ENCODE data around the gene TM2D3. TPM values are rescaled to one million over a fixed set of nuclear protein-coding genes. Genes with fewer than 3 reads are reported as not detected.

TM2D3 gene
- total RNA-seq = 10 to 100 TPM; 38.2 to 58.3 (median 50.7) TPM

GRCh38 chr15:101652098-101652785, at the start of gene TM2D3:
TSS of gene TM2D3 (minus strand) at chr15:101652381. CDS start at chr15:101652361, 20 bp downstream.
- H3K4me3 ChIP-seq = peak within 1 kb of the TSS; percentile 65 to 93
- H3K27ac ChIP-seq = peak within 1 kb of the TSS; percentile 82 to 99 (median 98)
- no peaks in the 10 kb centered on the region for H3K9me3 ChIP-seq
- H3K4me1 ChIP-seq = peaks cover 11 to 47% (median 14%) of the 10 kb centered on the region in 3 donors
- peak; percentile 94 for ATAC-seq
- WGBS, 2 donors (ENCODE audit: low coverage in 1 of 2) = no CpG with 5 or more reads among the region's 75 CpGs
- peaks cover 0 to 44% of the 10 kb centered on the region in 2 donors for H3K36me3 ChIP-seq
- peak; percentile 89 for TF ChIP-seq POLR2AphosphoS5 (IDR thresholded peaks at IDR 0.05)
- TF ChIP-seq CTCF (IDR thresholded peaks at IDR 0.05) = peak; percentile 68 to 97 (median 90)
- peak; percentile 93 for TF ChIP-seq POLR2A (IDR thresholded peaks at IDR 0.05)
- TF ChIP-seq EP300 (IDR thresholded peaks at IDR 0.05) = no peak
- no peaks in the 10 kb centered on the region for H3K27me3 ChIP-seq

GRCh38 chr15:101698314-101698713, 46.1 kb upstream of the TM2D3 start:
- TF ChIP-seq CTCF (IDR thresholded peaks at IDR 0.05) (no peak), EP300 (IDR thresholded peaks at IDR 0.05) (no peak), POLR2AphosphoS5 (IDR thresholded peaks at IDR 0.05) (no peak), POLR2A (IDR thresholded peaks at IDR 0.05) (no peak)
- no peak for ATAC-seq
- Histone ChIP-seq H3K9me3 (no peaks in the 10 kb centered on the region), H3K4me1 (no peaks in the 10 kb centered on the region), H3K27ac (no peak overlapping the region), H3K36me3 (peaks cover 3 to 100% of the 10 kb centered on the region in 2 donors), H3K27me3 (no peaks in the 10 kb centered on the region), H3K4me3 (no peak overlapping the region)
- 85 to 93% methylated on average over 2 of the region's 2 CpGs for WGBS, 2 donors (ENCODE audit: low coverage in 1 of 2)

GRCh38 chr15:101697488-101697887, 45.3 kb upstream of the TM2D3 start:
- no peaks in the 10 kb centered on the region for H3K27me3 ChIP-seq
- TF ChIP-seq EP300 (IDR thresholded peaks at IDR 0.05) = no peak
- TF ChIP-seq CTCF (IDR thresholded peaks at IDR 0.05) = no peak
- TF ChIP-seq POLR2AphosphoS5 (IDR thresholded peaks at IDR 0.05) = no peak
- no peak for TF ChIP-seq POLR2A (IDR thresholded peaks at IDR 0.05)
- 89 to 93% methylated on average over 4 to 6 of the region's 7 CpGs for WGBS, 2 donors (ENCODE audit: low coverage in 1 of 2)
- H3K9me3 ChIP-seq = no peaks in the 10 kb centered on the region
- H3K4me1 ChIP-seq = no peaks in the 10 kb centered on the region
- ATAC-seq = no peak
- H3K36me3 ChIP-seq = peaks cover 3 to 100% of the 10 kb centered on the region in 2 donors
- H3K27ac ChIP-seq = no peak overlapping the region
- H3K4me3 ChIP-seq = no peak overlapping the region

GRCh38 chr15:101696829-101697228, 44.6 kb upstream of the TM2D3 start:
- no peak for ATAC-seq
- Histone ChIP-seq H3K4me1 (no peaks in the 10 kb centered on the region), H3K36me3 (peaks cover 3 to 98% of the 10 kb centered on the region in 2 donors), H3K4me3 (no peak overlapping the region), H3K9me3 (no peaks in the 10 kb centered on the region), H3K27ac (no peak overlapping the region), H3K27me3 (no peaks in the 10 kb centered on the region)
- TF ChIP-seq POLR2A (IDR thresholded peaks at IDR 0.05) = no peak
- TF ChIP-seq POLR2AphosphoS5 (IDR thresholded peaks at IDR 0.05) = no peak
- WGBS, 2 donors (ENCODE audit: low coverage in 1 of 2) = 89 to 100% methylated on average over 1 of the region's 1 CpG

GRCh38 chr15:101694261-101694660, 42.1 kb upstream of the TM2D3 start:
- ATAC-seq = no peak
- H3K9me3 ChIP-seq = no peaks in the 10 kb centered on the region
- no peak overlapping the region for H3K4me3 ChIP-seq
- TF ChIP-seq POLR2AphosphoS5 (IDR thresholded peaks at IDR 0.05) (no peak), POLR2A (IDR thresholded peaks at IDR 0.05) (no peak), EP300 (IDR thresholded peaks at IDR 0.05) (no peak), CTCF (IDR thresholded peaks at IDR 0.05) (no peak)
- 100% methylated on average over 1 of the region's 2 CpGs; no CpG with 5 or more reads in 1 of the 2 donors for WGBS, 2 donors (ENCODE audit: low coverage in 1 of 2)
- peaks cover 0 to 95% of the 10 kb centered on the region in 2 donors for H3K36me3 ChIP-seq
- H3K27ac ChIP-seq = no peak overlapping the region
- H3K4me1 ChIP-seq = no peaks in the 10 kb centered on the region
- no peaks in the 10 kb centered on the region for H3K27me3 ChIP-seq

Data from gastroesophageal sphincter (tissue), 4 donors.